Measurements from ENCODE around the gene CTDSPL. TPM values are rescaled to one million over a fixed set of nuclear protein-coding genes. Genes with fewer than 3 reads are reported as not detected.

The CTDSPL gene
- total RNA-seq, 6 experiments from 2014 or later = 30.3 to 38.8 (median 36.2) TPM

GRCh38 chr3:38022896-38023709 lies 161.4 kb downstream of the CTDSPL start:
- TF ChIP-seq CTCF (IDR thresholded peaks at IDR 0.05) = no peak
- Mint-ChIP-seq H3K4me1 (ENCODE audit: low read depth) (peaks cover 20% of the 10 kb centered on the region), H3K27ac (no peak overlapping the region; the same call in 1 of the 2 replicates), H3K27me3 (ENCODE audit: insufficient read depth) (no peaks in the 10 kb centered on the region; the same call in 1 of the 2 replicates), H3K9me3 (no peaks in the 10 kb centered on the region), H3K4me3 (peak overlapping the region; percentile 90), H3K36me3 (ENCODE audit: low read depth) (no peaks in the 10 kb centered on the region)
- DNase-seq = no peak

- H3K27me3 Mint-ChIP-seq (ENCODE audit: insufficient read depth) = peaks cover 2% of the 10 kb centered on the region; the same call in 1 of the 2 replicates
- no peak overlapping the region for H3K27ac Mint-ChIP-seq
- H3K9me3 Mint-ChIP-seq = no peaks in the 10 kb centered on the region
- no peak for TF ChIP-seq CTCF (IDR thresholded peaks at IDR 0.05)
- no peak for DNase-seq
- H3K4me3 Mint-ChIP-seq = no peak overlapping the region
- no peaks in the 10 kb centered on the region for H3K36me3 Mint-ChIP-seq (ENCODE audit: low read depth)
- peaks cover 39% of the 10 kb centered on the region for H3K4me1 Mint-ChIP-seq (ENCODE audit: low read depth)
Measured at GRCh38 chr3:38026856-38027255, 165.2 kb downstream of the CTDSPL start.

- no peak for DNase-seq
- H3K36me3 Mint-ChIP-seq (ENCODE audit: low read depth) = no peaks in the 10 kb centered on the region
- peak overlapping the region; percentile 73 for H3K4me3 Mint-ChIP-seq
- TF ChIP-seq CTCF (IDR thresholded peaks at IDR 0.05) = no peak
- H3K9me3 Mint-ChIP-seq = no peaks in the 10 kb centered on the region
- peaks cover 2% of the 10 kb centered on the region; the same call in 1 of the 2 replicates for H3K27me3 Mint-ChIP-seq (ENCODE audit: insufficient read depth)
- peaks cover 42% of the 10 kb centered on the region for H3K4me1 Mint-ChIP-seq (ENCODE audit: low read depth)
- peak overlapping the region; percentile 44; the same call in 1 of the 2 replicates for H3K27ac Mint-ChIP-seq
Measured at GRCh38 chr3:38027466-38028465, 166.1 kb downstream of the CTDSPL start.

- DNase-seq = no peak
- H3K27ac Mint-ChIP-seq = peak overlapping the region; percentile 44
- no peaks in the 10 kb centered on the region for H3K9me3 Mint-ChIP-seq
- TF ChIP-seq CTCF (IDR thresholded peaks at IDR 0.05) = no peak
- peak overlapping the region; percentile 73 for H3K4me3 Mint-ChIP-seq
- H3K27me3 Mint-ChIP-seq (ENCODE audit: insufficient read depth) = peaks cover 2% of the 10 kb centered on the region; the same call in 1 of the 2 replicates
- peaks cover 35% of the 10 kb centered on the region for H3K4me1 Mint-ChIP-seq (ENCODE audit: low read depth)
- no peaks in the 10 kb centered on the region for H3K36me3 Mint-ChIP-seq (ENCODE audit: low read depth)
Measured at GRCh38 chr3:38028621-38029361, 167.1 kb downstream of the CTDSPL start.

Data from HFFc6 (cell line).